PC-3 (cell line): ENCODE measurements around the gene PCDHA2. TPM values are rescaled to one million over a fixed set of nuclear protein-coding genes. Genes with fewer than 3 reads are reported as not detected.
"Not testable (repeated sequence)": the region's sequence is repeated elsewhere in the genome, so short reads cannot be mapped to it uniquely, and the experiment has no call there.

Source experiments
- ATAC-seq: fragments of 200-7000 bp; cut with Tn5 transposase; 2 replicates; pipeline ENCODE4 v1.9.1; 2020; ENCODE audit warnings: mild to moderate bottlenecking, moderate library complexity
- BruUV-seq: library from RNA; stranded (reverse); fragments of 400-500 nt; replicated peaks from 2 replicates; lab custom pipeline; 2021; lab: Mats Ljungman, UMichigan
- CTCF ChIA-PET: fragments of 300-600 bp; sonication (Branson Sonifier 250); formaldehyde crosslinking; loops from one replicate; lab custom pipeline; 2022; ENCODE audit warnings: antibody characterized with exemption; lab: Charles Lee
- POLR2A ChIA-PET: fragments of 300-600 bp; sonication (Branson Sonifier 250); formaldehyde crosslinking; loops from one replicate; lab custom pipeline; 2022; ENCODE audit warnings: antibody characterized with exemption; ENCODE audit not compliant: unreplicated experiment; lab: Charles Lee
- DNase-seq: peaks from one replicate; pipeline ENCODE4 v3.0.0-alpha.2; 2015
- H2AFZ ChIP-seq: fragments of 300-600 bp; sonication (generic); 2 replicates; pipeline ENCODE4 v1.6.0; 2016; ENCODE audit warnings: antibody characterized with exemption, low read length
- H3F3A ChIP-seq: fragments of 300-600 bp; sonication (generic); one replicate; pipeline ENCODE4 v1.6.0; 2017; ENCODE audit warnings: antibody characterized with exemption, low read length, control low read depth, mild to moderate bottlenecking; ENCODE audit not compliant: unreplicated experiment
- H3K27ac ChIP-seq: fragments of 300-600 bp; sonication (generic); 2 replicates; pipeline ENCODE4 v1.5.1; 2016; ENCODE audit warnings: mild to moderate bottlenecking, low read length
- H3K27me3 ChIP-seq: fragments of 300-600 bp; sonication (generic); 2 replicates; pipeline ENCODE4 v1.6.1; 2016; ENCODE audit warnings: low read length, mixed read lengths
- H3K36me3 ChIP-seq: fragments of 300-600 bp; sonication (generic); 2 replicates; pipeline ENCODE4 v1.6.1; 2016; ENCODE audit warnings: low read depth, mixed run types, low read length, mixed read lengths
- H3K4me1 ChIP-seq: fragments of 300-600 bp; sonication (generic); 2 replicates; pipeline ENCODE4 v1.5.1; 2016; ENCODE audit warnings: low read length; ENCODE audit not compliant: insufficient read depth
- H3K4me2 ChIP-seq: fragments of 300-600 bp; sonication (generic); 2 replicates; pipeline ENCODE4 v1.6.0; 2016; ENCODE audit warnings: low read length
- H3K4me3 ChIP-seq: fragments of 300-600 bp; sonication (generic); 2 replicates; pipeline ENCODE4 v1.5.1; 2016; ENCODE audit warnings: mild to moderate bottlenecking, low read length, mixed read lengths
- H3K79me2 ChIP-seq: fragments of 300-600 bp; sonication (generic); 2 replicates; pipeline ENCODE4 v1.6.1; 2017; ENCODE audit warnings: low read length, mixed read lengths
- H3K9ac ChIP-seq: fragments of 300-600 bp; sonication (generic); 2 replicates; pipeline ENCODE4 v1.6.0; 2016; ENCODE audit warnings: mild to moderate bottlenecking, low read length
- H3K9me2 ChIP-seq: fragments of 300-600 bp; sonication (generic); replicated peaks from 2 replicates; pipeline ENCODE4 v1.6.1; 2016; ENCODE audit warnings: mixed run types, low read length, mixed read lengths
- H3K9me3 ChIP-seq: fragments of 300-600 bp; sonication (generic); 2 replicates; pipeline ENCODE4 v1.6.1; 2016; ENCODE audit warnings: low read length, mixed read lengths
- H4K20me1 ChIP-seq: fragments of 300-600 bp; sonication (generic); 2 replicates; pipeline ENCODE4 v1.6.1; 2016; ENCODE audit warnings: low read length, mixed read lengths
- EZH2 ChIP-seq: fragments of 300-600 bp; sonication (generic); IDR thresholded peaks from one replicate; pipeline ENCODE4 v1.6.1; 2017; ENCODE audit warnings: antibody characterized with exemption, mild to moderate bottlenecking, low read length; ENCODE audit not compliant: unreplicated experiment
- EZH2phosphoT487 ChIP-seq: fragments of 300-600 bp; sonication (generic); IDR thresholded peaks from 2 replicates; pipeline ENCODE4 v1.6.1; 2018; ENCODE audit warnings: mild to moderate bottlenecking, antibody characterized with exemption, low read length, borderline replicate concordance
- intact Hi-C: fragments of 100-400 bp; cut with micrococcal nuclease; formaldehyde crosslinking; loops from 2 replicates; pipeline ENCODE4 v1.9.0; 2023
- total RNA-seq: library from RNA; depleted of rRNA; stranded (reverse); fragments of >200 nt; gene quantifications from 2 replicates; pipeline ENCODE4 v1.2.3, GENCODE V29; 2014
- TF ChIP-seq, protein P1 (sequence below): fragments of 300-600 bp; sonication (generic); conservative IDR thresholded peaks from 2 replicates; pipeline ENCODE4 v1.5.1; 2017; ENCODE audit warnings: antibody characterized with exemption, low read depth, mild to moderate bottlenecking, low read length

The PCDHA2 gene
- total RNA-seq, 1 experiment from 2014 or later: not detected

DNA sequence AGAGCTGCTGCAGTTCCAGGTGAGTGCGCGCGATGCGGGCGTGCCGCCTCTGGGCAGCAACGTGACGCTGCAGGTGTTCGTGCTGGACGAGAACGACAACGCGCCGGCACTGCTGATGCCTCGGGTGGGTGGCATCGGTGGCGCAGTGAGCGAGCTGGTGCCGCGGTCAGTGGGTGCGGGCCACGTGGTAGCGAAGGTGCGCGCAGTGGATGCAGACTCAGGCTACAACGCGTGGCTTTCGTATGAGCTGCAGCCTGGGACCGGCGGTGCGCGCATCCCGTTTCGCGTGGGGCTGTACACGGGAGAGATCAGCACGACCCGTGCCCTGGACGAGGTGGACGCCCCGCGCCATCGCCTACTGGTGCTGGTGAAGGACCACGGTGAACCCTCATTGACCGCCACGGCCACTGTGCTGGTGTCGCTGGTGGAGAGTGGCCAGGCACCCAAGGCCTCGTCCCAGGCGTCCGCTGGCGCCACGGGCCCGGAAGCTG is 8.2 kb downstream of the PCDHA2 start:
- TF ChIP-seq, protein P1, sequence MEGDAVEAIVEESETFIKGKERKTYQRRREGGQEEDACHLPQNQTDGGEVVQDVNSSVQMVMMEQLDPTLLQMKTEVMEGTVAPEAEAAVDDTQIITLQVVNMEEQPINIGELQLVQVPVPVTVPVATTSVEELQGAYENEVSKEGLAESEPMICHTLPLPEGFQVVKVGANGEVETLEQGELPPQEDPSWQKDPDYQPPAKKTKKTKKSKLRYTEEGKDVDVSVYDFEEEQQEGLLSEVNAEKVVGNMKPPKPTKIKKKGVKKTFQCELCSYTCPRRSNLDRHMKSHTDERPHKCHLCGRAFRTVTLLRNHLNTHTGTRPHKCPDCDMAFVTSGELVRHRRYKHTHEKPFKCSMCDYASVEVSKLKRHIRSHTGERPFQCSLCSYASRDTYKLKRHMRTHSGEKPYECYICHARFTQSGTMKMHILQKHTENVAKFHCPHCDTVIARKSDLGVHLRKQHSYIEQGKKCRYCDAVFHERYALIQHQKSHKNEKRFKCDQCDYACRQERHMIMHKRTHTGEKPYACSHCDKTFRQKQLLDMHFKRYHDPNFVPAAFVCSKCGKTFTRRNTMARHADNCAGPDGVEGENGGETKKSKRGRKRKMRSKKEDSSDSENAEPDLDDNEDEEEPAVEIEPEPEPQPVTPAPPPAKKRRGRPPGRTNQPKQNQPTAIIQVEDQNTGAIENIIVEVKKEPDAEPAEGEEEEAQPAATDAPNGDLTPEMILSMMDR: no peak
- TF ChIP-seq EZH2 (no peak), EZH2phosphoT487 (no peak)
- H3K36me3 ChIP-seq: no peaks in the 10 kb centered on the region
- POLR2A ChIA-PET: no interaction called here
- no peaks in the 10 kb centered on the region for H4K20me1 ChIP-seq
- no peak overlapping the region for H2AFZ ChIP-seq
- no peaks in the 10 kb centered on the region for H3K4me1 ChIP-seq
- DNase-seq (no peak), ATAC-seq (no peak)
- H3K4me2 ChIP-seq: no peak overlapping the region
- H3K27me3 ChIP-seq: no peaks in the 10 kb centered on the region
- no peaks in the 10 kb centered on the region for H3K9me2 ChIP-seq
- no TSS peak for BruUV-seq
- no peaks in the 10 kb centered on the region for H3K79me2 ChIP-seq
- no peak overlapping the region for H3K27ac ChIP-seq
- CTCF ChIA-PET: no interaction called here
- H3K9me3 ChIP-seq: no peaks in the 10 kb centered on the region
- intact Hi-C loops: no loop called here
- no peak overlapping the region for H3K4me3 ChIP-seq
- H3F3A ChIP-seq: no peaks in the 10 kb centered on the region
- no peak overlapping the region for H3K9ac ChIP-seq

DNA sequence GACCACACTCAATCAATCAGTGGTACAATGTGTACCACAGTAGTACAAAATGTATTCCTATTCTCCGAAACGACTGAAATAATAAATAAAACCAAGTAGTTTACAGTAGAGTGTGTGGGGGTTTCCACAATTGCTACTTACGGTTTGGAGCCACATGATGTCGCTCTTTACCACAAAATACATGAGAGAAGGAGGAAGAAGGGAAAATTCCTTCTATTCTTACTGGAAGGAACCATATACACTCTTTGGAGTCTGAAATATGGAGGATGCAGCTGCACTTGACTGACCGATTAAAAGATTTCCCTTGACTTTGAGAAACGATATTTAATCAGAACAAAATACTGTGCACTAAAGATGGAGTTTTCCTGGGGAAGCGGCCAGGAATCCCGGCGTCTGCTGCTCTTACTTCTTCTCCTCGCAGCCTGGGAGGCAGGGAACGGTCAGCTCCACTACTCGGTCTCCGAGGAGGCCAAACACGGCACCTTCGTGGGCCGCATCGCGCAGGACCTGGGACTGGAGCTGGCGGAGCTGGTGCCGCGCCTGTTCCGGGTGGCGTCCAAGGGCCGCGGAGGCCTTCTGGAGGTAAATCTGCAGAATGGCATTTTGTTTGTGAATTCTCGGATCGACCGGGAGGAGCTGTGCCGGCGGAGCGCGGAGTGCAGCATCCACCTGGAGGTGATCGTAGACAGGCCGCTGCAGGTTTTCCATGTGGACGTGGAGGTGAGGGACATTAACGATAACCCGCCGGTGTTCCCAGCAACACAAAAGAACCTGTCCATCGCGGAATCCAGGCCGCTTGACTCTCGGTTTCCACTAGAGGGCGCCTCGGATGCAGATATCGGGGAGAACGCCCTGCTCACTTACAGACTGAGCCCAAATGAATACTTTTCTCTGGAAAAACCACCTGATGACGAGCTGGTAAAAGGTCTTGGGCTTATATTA is 12.5 kb downstream of the PCDHA2 start, which contains the start of gene PCDHA4:
TSS of gene PCDHA4 (plus strand) at position 235 of the 942 bp plus-strand sequence.
- Histone ChIP-seq H3K79me2 (no peaks in the 10 kb centered on the region), H2AFZ (peak within 1 kb of the TSS; percentile 94), H4K20me1 (no peaks in the 10 kb centered on the region), H3K4me1 (no peaks in the 10 kb centered on the region), H3F3A (no peaks in the 10 kb centered on the region), H3K27ac (no peak within 1 kb of the TSS), H3K4me2 (peak within 1 kb of the TSS; percentile 75), H3K36me3 (no peaks in the 10 kb centered on the region), H3K4me3 (peak within 1 kb of the TSS; percentile 72), H3K9me3 (no peaks in the 10 kb centered on the region), H3K27me3 (no peaks in the 10 kb centered on the region), H3K9me2 (no peaks in the 10 kb centered on the region), H3K9ac (peak within 1 kb of the TSS; percentile 56)
- intact Hi-C loops: loop anchor here (1.0 to 2.0 kb wide), 3 partner anchors 34 to 234 kb away; partner anchors contain the start of genes PCDHA12 and PCDHA8
- ChIA-PET POLR2A (no interaction called here), CTCF (interaction anchor here (0.6 to 1.5 kb wide), 2 partner anchors 14 to 266 kb away, joined by 6 to 9 read pairs; partner anchors contain the start of gene PCDHA5)
- peak; percentile 89 for ATAC-seq
- TF ChIP-seq, protein P1: peak; percentile 57
- TF ChIP-seq EZH2phosphoT487: no peak
- peak; percentile 59 for DNase-seq
- TSS peak; percentile 88 for BruUV-seq

DNA sequence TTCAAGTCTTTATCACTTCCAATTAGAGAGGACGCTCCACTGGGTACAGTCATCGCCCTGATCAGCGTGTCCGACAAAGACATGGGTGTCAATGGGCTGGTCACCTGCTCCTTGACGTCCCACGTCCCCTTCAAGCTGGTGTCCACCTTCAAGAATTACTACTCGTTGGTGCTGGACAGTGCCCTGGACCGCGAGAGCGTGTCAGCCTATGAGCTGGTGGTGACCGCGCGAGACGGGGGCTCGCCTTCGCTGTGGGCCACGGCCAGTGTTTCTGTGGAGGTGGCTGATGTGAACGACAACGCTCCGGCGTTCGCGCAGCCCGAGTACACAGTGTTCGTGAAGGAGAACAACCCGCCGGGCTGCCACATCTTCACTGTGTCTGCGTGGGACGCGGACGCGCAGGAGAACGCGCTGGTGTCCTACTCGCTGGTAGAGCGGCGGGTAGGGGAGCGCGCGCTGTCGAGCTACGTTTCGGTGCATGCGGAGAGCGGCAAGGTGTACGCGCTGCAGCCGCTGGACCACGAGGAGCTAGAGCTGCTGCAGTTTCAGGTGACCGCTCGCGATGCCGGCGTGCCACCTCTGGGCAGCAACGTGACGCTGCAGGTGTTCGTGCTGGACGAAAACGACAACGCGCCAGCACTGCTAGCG is 13.7 kb downstream of the PCDHA2 start:
- H3K4me2 ChIP-seq, H3K4me1 ChIP-seq, POLR2A ChIA-PET, H3K27me3 ChIP-seq, ATAC-seq, H4K20me1 ChIP-seq, BruUV-seq, H2AFZ ChIP-seq, DNase-seq, H3K9ac ChIP-seq, intact Hi-C loops, H3K27ac ChIP-seq, H3K79me2 ChIP-seq, H3K4me3 ChIP-seq, H3F3A ChIP-seq, H3K9me3 ChIP-seq, H3K36me3 ChIP-seq, H3K9me2 ChIP-seq: not testable (repeated sequence)
- CTCF ChIA-PET: interaction anchor here (0.6 to 1.5 kb wide), 2 partner anchors 13 to 265 kb away, joined by 6 to 9 read pairs; partner anchors contain the start of gene PCDHA5
